Activated naive CD8-positive, alpha-beta T cell (primary cell): ENCODE results near the gene WASL.
A peak's percentile ranks its signal among the peaks of the same experiment; 100 is the strongest.

ENCODE experiments used
- H3K27ac Mint-ChIP-seq: one replicate; pipeline ENCODE4 v1.8.0; 2021; ENCODE audit warnings: mixed read lengths
- H3K27me3 Mint-ChIP-seq: one replicate; pipeline ENCODE4 v1.8.0; 2021; ENCODE audit warnings: mixed read lengths
- H3K36me3 Mint-ChIP-seq: one replicate; pipeline ENCODE4 v1.8.0; 2021; ENCODE audit warnings: mixed read lengths
- H3K4me1 Mint-ChIP-seq: one replicate; pipeline ENCODE4 v1.8.0; 2021; ENCODE audit warnings: low read depth, mixed read lengths
- H3K4me3 Mint-ChIP-seq: one replicate; pipeline ENCODE4 v1.8.0; 2021; ENCODE audit warnings: mild to moderate bottlenecking, mixed read lengths
- H3K9me3 Mint-ChIP-seq: one replicate; pipeline ENCODE4 v1.8.0; 2021; ENCODE audit warnings: low read depth, mixed read lengths

Gene WASL

DNA sequence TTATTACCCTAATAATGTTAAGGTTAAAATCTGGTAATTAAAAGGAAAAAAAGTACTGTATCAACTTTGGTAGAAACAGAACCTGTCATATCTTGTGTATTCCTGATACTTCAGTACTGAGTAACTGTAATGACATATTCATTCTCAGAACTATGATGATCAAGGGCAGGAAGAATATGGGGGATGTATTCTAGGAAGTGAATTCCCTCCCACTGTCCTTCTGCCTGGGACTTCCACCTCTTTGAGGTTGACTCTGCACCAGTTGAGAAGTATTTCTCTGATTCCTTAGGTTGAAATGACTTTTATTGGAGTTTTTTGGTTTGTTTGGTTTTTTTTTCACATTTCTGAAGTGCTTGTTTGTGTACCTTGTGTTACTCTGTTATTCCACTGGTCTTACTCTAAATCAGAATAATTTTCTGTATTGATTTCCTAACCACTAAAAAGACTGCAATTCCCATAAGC, 36.9 kb downstream of the WASL start:
- Mint-ChIP-seq H3K36me3 (peaks cover 7% of the 10 kb centered on the region), H3K4me3 (peak overlapping the region; percentile 24), H3K9me3 (no peaks in the 10 kb centered on the region), H3K27ac (peak overlapping the region; percentile 24), H3K4me1 (peaks cover 56% of the 10 kb centered on the region), H3K27me3 (no peaks in the 10 kb centered on the region)

DNA sequence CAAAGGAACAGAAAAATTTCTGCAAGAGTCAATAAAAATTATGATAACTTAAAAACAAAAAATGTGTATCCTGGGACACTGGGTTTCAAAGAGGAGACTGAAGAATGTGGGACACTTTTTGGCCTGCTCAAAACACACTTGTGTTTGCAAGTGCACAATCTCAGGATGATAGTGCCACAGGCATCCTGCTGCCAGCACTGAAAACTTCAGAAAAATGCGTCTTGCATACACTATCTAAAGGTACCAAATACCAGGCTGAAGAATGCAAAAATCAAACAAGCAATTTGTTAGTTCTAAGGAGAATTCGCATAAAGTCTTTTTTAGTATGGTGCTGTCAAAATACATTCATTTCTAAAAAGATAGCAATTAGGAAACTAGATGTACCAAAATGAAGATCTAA, 38.1 kb downstream of the WASL start:
- Mint-ChIP-seq H3K4me3 (no peak overlapping the region), H3K4me1 (peaks cover 54% of the 10 kb centered on the region), H3K36me3 (peaks cover 7% of the 10 kb centered on the region), H3K27ac (peak overlapping the region; percentile 34), H3K9me3 (no peaks in the 10 kb centered on the region), H3K27me3 (no peaks in the 10 kb centered on the region)

DNA sequence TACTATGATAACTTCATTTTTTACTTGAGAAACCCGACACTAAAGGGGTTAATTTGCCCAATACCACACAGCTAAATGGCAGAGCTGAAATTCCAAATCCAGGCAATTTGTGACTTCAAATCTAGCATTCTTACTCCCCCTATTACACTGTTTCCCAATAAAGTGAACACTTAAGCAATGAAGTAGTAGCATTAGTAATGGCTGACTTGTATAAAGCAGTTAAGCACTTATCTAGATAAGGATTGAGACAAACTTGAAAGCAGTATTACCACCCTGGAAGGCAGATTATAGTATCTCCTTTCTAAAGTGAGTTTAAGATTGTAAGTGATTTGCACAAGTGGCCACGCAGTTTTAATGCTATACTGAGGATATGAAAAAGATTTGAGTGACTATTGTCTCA, 39.3 kb downstream of the WASL start:
- H3K4me3 Mint-ChIP-seq: no peak overlapping the region
- peaks cover 2% of the 10 kb centered on the region for H3K36me3 Mint-ChIP-seq
- peaks cover 44% of the 10 kb centered on the region for H3K4me1 Mint-ChIP-seq
- no peak overlapping the region for H3K27ac Mint-ChIP-seq
- no peaks in the 10 kb centered on the region for H3K27me3 Mint-ChIP-seq
- no peaks in the 10 kb centered on the region for H3K9me3 Mint-ChIP-seq

DNA sequence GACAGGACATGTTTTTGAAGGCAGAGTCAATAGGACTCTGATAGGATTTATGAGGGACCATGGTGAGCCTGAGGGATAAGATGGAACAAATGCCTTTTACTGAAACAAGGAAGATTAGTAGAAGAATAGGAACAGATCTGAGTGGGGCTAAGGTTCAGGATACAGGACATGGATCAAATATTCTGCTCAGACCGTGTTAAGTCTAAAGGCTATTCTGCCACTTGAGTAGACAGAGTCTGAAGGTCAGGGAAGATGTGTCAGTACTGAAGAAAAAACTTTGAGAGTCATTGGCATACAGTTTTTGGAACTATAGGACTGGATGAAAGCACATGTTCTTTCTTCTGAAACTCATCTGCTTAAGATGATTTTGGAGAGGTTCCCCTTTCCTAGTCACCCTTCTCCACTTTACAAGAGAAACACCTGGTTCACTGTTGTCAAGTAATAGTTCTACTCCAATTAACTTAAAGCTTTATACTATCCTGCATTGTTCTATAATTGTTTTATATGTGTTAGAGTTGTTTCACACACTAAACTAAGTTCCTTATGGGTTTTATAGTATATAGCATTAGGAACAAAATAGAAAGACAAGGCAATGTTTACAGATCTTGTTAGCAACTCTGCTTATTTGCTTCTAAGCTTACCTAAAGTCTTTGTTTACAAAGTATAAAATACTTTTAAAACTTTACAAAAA, 43.4 kb downstream of the WASL start:
- Mint-ChIP-seq H3K9me3 (no peaks in the 10 kb centered on the region), H3K4me3 (no peak overlapping the region), H3K27ac (peak overlapping the region; percentile 6), H3K4me1 (peaks cover 6% of the 10 kb centered on the region), H3K27me3 (no peaks in the 10 kb centered on the region), H3K36me3 (peaks cover 2% of the 10 kb centered on the region)

DNA sequence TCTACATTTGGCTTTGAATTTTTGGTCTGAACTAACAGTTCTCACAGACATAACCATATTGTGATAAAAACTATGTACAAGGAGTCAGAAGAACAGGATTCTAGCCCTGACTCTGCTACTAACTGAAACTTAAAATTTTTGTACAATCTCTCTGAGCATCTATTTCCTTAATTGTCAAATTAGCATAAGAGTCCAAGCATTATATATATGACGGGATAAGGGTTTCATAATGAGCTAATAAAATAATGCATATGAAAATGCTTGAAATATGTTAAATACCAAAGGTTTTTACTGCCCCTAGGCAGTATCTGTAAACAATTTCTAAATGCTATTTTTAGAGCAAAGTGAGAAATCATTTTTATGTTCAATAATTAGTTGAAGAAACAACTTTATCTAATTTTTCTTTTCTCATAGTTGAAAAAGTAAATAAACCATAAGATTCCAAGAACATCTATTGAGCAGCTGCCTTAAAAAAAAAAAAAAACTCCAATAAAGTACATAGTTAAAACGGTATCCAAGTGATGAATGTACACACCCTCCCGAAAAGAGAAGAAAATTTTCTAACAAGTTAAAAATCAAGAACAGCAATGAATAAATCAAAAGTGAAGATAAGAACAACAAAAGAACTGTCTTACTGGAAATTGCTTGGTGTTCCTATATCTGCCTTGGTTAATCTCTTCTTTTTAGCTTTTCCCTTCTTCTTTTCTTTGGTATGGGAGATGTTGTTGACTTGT, 52.7 kb downstream of the WASL start:
- Mint-ChIP-seq H3K9me3 (no peaks in the 10 kb centered on the region), H3K36me3 (peaks cover 2% of the 10 kb centered on the region), H3K27me3 (no peaks in the 10 kb centered on the region), H3K4me3 (no peak overlapping the region), H3K4me1 (no peaks in the 10 kb centered on the region), H3K27ac (no peak overlapping the region)

DNA sequence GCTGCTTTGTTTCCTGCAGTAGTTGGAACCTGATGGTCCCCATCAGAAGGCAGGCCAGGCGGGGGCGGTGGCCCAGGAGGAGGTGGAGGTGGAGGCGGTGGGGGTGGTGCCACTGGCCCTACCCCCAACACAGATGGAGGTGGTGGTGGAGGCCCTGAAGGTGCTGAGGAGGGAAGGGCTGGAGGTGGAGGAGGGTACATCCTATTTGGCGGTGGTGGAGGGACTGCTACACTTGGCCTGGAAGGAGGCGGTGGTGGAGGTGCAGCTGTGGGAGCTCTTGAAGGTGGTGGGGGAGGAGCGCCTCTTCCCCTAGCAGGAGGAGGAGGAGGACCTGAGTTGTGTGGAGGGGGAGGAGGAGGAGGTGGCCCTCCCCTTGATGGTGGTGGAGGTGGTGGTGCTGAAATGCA, 56.3 kb downstream of the WASL start:
- H3K4me3 Mint-ChIP-seq: no peak overlapping the region
- peaks cover 2% of the 10 kb centered on the region for H3K36me3 Mint-ChIP-seq
- no peaks in the 10 kb centered on the region for H3K4me1 Mint-ChIP-seq

DNA sequence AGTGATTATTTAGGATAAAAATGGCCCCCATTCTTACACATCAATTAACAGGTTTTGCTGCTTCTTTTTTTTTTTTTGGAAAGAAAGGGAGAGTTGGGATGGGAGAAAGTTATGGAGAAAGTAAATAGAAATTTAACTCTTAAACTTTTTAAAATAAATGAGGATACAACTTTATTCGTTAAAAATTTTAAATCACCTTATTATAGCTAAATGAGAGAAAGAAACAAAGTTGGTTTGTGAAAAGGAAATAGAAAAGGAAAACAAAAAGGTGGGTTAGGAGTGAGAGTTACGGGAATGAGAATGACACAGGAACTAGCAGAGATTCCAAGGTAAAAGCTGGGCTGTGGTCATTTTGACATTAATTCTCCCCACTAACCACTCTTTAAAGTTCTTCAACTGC, 58.3 kb downstream of the WASL start:
- no peak overlapping the region for H3K4me3 Mint-ChIP-seq
- no peaks in the 10 kb centered on the region for H3K9me3 Mint-ChIP-seq
- no peaks in the 10 kb centered on the region for H3K36me3 Mint-ChIP-seq
- no peak overlapping the region for H3K27ac Mint-ChIP-seq
- no peaks in the 10 kb centered on the region for H3K4me1 Mint-ChIP-seq
- no peaks in the 10 kb centered on the region for H3K27me3 Mint-ChIP-seq

More for the DNA sequence above, 56.3 kb downstream of the WASL start:
- Mint-ChIP-seq H3K9me3 (no peaks in the 10 kb centered on the region), H3K27ac (no peak overlapping the region), H3K27me3 (no peaks in the 10 kb centered on the region)

DNA sequence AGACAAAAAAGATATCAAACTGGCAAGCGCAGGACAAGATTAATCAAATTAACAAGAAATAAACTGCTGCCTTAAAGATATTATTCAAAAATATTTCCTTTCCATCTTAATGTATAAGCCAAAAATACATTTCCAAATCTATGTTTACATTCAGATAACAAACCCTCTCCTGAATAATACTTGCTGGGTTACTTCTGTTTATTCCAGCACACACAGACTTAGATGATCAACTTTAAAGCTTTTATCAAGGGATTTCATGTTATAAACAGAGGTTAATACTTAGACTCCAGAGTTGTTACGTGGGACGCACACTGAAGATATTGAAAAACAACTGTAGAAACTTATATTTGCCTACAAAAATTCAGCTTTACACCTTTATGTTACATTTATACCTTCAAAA, 59.6 kb downstream of the WASL start:
- Mint-ChIP-seq H3K4me3 (no peak overlapping the region), H3K9me3 (no peaks in the 10 kb centered on the region), H3K27ac (no peak overlapping the region), H3K36me3 (no peaks in the 10 kb centered on the region), H3K4me1 (no peaks in the 10 kb centered on the region), H3K27me3 (no peaks in the 10 kb centered on the region)

DNA sequence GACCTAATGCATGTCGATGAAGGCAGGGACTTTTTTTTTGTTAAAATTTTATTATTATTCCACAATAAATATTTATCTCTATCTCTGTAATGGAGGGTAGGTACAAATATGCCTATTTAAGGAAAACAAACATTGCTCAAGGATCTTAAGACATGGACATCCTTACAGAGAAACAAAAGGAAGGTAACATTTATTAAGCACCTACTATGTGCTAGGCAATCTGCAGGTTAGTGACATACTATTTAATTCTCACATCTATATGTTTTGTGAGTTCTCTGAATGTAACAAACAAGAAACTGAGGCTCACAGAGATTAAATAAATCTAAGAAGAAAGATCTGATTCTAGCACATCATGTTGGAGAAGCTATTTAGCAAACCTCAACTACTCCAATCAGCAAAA, 61.1 kb downstream of the WASL start:
- H3K9me3 Mint-ChIP-seq: no peaks in the 10 kb centered on the region
- no peaks in the 10 kb centered on the region for H3K4me1 Mint-ChIP-seq
- no peak overlapping the region for H3K27ac Mint-ChIP-seq
- H3K36me3 Mint-ChIP-seq: no peaks in the 10 kb centered on the region
- no peaks in the 10 kb centered on the region for H3K27me3 Mint-ChIP-seq
- no peak overlapping the region for H3K4me3 Mint-ChIP-seq

DNA sequence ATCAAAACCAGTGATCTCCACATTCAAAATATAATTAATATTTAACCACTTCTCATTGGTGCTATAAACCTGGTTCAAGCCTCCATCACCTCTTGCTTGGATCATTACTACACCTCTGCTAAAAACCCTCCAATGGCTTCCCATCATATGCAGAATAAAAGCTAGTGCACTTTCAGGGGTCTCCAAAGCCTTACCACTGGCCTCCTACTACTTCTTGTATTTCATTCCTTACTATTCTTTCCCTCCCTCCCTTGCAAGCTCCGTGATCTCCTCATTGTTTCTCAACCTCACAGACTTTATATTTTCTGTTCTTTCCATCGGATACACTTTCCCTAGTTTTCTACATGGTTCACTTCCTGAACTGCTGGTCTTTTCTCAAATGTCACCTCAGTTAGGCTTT, 61.6 kb downstream of the WASL start:
- H3K27ac Mint-ChIP-seq: peak overlapping the region; percentile 11
- H3K27me3 Mint-ChIP-seq: no peaks in the 10 kb centered on the region
- H3K4me1 Mint-ChIP-seq: no peaks in the 10 kb centered on the region
- H3K4me3 Mint-ChIP-seq: no peak overlapping the region
- no peaks in the 10 kb centered on the region for H3K36me3 Mint-ChIP-seq
- H3K9me3 Mint-ChIP-seq: no peaks in the 10 kb centered on the region

DNA sequence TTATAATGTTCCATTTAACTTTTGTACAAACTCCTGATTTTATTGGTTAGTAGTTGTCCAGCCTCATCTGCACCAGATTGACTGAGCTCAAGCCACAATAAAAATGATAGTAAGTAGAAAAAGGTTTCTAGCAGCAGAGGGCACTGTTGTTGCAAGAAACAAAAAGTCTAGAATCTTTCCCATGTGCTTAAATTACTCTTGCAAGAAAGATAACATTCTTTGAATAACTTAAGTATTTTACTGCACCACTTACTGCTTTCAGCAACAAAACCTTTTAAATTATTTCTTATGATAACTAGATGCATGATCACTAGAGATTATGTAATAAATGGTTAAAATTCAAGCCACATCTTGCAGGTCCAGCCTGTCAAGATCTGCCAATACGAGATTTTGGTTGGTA, 66.1 kb downstream of the WASL start:
- no peak overlapping the region for H3K27ac Mint-ChIP-seq
- H3K27me3 Mint-ChIP-seq: no peaks in the 10 kb centered on the region
- H3K9me3 Mint-ChIP-seq: no peaks in the 10 kb centered on the region
- no peaks in the 10 kb centered on the region for H3K36me3 Mint-ChIP-seq
- no peak overlapping the region for H3K4me3 Mint-ChIP-seq
- no peaks in the 10 kb centered on the region for H3K4me1 Mint-ChIP-seq

DNA sequence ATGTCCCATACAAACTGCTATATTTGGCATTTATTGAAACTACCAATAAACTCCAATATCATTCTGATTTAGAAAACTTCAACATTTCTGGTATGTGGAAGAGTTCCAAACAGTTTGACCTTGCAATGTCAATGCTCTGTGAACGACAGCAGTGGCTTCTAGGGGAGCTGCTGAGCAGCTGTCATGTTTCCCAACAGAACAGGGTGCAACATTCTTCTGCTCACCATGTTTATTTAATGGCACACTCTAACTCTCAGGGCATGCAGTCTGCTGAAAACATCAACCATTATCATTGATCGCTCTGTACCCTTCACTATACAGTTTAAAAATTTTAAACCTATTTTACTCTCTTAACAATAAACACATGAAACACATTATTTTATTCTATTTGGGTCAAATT, 67.2 kb downstream of the WASL start:
- no peaks in the 10 kb centered on the region for H3K4me1 Mint-ChIP-seq
- H3K9me3 Mint-ChIP-seq: no peaks in the 10 kb centered on the region
- H3K27me3 Mint-ChIP-seq: no peaks in the 10 kb centered on the region
- no peak overlapping the region for H3K4me3 Mint-ChIP-seq
- no peaks in the 10 kb centered on the region for H3K36me3 Mint-ChIP-seq
- no peak overlapping the region for H3K27ac Mint-ChIP-seq

DNA sequence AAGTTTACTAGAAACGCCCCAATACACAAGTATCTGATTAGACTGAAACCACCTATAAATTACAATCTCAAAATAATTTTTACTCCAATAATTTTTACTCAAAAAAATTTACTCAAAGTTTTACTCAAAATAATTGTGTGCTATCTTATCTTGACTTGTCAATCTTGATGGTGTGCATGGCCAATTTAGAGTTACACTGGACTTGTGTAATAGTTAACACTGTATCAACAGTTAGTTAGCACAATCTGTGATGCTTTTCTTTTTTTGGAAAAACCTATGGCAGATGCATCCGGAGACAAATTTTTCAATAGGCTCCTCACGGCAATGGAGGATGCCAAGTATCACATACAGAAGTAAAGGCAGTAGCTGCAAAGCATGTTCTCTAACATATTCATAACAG, 68.2 kb downstream of the WASL start:
- Mint-ChIP-seq H3K9me3 (no peaks in the 10 kb centered on the region), H3K4me1 (no peaks in the 10 kb centered on the region), H3K27ac (no peak overlapping the region), H3K4me3 (no peak overlapping the region), H3K36me3 (no peaks in the 10 kb centered on the region), H3K27me3 (no peaks in the 10 kb centered on the region)

DNA sequence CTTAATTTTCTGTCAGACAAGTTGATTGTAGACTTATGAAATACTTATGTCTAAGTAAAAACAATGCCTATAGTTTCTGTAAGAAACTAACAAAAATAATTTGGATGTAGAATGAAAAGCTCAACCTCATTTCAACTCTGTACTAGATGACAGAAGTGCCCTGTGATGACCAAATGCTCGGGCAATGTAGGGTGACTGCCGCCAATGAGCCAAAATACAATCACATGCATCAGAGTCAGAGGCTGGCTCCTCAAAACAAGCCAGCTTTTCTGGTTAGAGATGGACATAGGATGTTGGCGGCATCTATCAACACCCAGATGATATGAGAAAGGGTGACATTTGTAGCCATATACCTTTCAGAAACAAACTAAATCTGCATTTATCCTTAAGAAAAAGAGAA, 69.2 kb downstream of the WASL start:
- Mint-ChIP-seq H3K4me1 (no peaks in the 10 kb centered on the region), H3K36me3 (no peaks in the 10 kb centered on the region), H3K9me3 (no peaks in the 10 kb centered on the region), H3K27me3 (no peaks in the 10 kb centered on the region), H3K4me3 (no peak overlapping the region), H3K27ac (no peak overlapping the region)

DNA sequence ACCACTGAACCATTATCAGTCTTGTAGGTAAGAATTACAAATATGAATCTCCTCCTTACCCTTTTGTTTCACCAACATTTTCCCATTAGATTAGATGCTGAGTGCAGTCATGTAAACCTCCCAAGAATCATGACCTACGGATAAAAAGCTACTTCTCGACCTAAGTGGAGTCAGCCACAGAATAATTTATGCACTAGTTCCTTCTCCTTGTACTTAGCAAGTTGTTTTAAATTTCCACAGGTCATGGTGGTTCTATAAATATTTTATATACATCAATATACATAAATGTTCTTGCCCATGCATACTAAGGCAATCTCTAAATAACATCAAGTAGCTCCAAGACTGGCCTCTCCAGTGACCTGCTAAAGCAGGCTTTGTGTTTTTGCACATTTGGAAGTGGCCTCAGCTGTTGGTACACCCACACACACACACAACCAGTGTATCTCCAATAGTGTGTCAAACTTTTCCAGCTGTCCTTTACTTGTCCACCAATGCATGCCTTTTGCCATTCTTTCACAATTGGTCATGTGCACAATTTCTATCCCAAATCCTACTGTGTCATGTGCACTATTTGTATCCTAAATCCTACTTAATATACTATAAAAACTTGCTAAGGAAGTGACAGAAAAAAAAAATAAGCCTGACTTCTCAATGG, 71.6 kb downstream of the WASL start:
- Mint-ChIP-seq H3K9me3 (no peaks in the 10 kb centered on the region), H3K4me1 (no peaks in the 10 kb centered on the region), H3K36me3 (no peaks in the 10 kb centered on the region), H3K27me3 (no peaks in the 10 kb centered on the region), H3K4me3 (no peak overlapping the region), H3K27ac (no peak overlapping the region)
